HS-5 (cell line): ENCODE measurements around the gene ZEB1.

ENCODE experiments used
- DNase-seq: peaks from one replicate; pipeline ENCODE4 v3.0.0-alpha.2; 2012; ENCODE audit warnings: low read depth

Gene ZEB1

DNA sequence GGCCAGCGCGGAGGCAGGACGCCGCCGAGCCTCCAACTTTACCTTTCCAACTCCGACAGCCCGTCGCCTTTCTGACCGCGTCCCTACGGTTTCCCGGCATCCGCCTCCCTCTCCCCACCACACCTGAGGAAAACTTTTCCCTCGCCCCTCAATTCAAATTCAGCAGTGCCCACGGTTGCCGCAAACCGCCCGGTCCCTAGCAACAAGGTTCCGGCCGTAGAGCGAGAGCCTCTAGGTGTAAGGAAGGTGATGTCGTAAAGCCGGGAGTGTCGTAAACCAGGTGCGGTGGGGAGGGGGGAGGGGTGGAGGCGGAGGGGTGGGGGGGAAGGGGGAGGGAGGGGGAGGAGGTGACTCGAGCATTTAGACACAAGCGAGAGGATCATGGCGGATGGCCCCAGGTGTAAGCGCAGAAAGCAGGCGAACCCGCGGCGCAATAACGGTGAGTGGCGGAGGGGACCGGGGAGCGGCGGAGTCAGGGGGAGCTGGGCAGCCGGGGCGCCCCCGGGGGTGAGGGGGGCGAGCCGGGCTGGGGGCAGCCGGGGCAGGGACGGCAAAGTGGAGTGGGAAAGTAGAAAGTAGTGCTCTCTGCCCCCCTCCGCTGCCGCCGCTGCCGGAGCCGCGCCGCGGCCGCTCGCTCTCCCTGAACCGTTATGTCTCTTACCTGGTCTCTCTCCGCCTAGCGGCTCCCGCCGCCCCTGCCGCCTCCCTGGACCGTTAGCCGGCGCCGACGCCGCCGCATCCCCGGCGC lies at the start of gene ZEB1:
Gene ZEB1 (plus strand): TSS at position 363 of the 748 bp plus-strand sequence. CDS start 19 bp downstream, at position 382.
- no peak for DNase-seq

DNA sequence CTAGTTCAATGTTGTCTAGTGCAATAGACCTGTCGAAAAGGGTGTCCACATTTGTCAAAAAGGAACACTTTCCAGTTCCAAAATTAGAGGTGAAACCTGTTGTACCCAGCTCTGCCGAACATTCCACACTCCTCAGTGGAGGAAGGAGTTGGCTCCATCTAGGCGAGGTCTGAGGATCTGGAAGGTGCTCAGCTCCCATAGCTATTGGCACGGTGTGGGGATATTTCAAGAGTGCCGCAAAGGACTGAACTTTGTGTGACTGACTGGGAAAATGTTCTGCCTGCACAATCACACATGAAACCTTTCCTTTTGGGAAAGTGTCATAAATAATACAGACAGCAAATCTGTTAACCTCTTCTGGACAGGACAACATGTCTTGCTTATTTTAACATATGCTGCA lies 48.1 kb upstream of the ZEB1 start:
- DNase-seq, result no peak

DNA sequence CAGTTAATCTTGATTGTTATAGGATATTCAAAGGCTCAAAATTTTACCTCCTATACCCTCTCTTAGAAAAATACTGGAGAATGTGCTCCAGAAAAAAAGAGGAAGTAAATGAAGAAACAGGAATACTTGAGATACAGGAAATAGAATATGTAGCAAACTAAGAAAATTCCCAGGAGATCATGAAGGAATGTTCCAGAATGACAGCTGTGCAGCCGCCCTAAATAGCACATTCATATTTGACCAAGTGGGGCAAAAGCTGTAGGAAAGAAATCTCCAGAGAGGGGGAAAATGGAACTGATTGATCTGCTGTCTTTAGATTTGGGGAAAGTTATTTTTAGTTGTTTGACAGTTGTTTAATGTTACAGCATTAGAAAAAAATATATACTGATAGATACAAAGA lies 46.2 kb upstream of the ZEB1 start:
- no peak for DNase-seq

DNA sequence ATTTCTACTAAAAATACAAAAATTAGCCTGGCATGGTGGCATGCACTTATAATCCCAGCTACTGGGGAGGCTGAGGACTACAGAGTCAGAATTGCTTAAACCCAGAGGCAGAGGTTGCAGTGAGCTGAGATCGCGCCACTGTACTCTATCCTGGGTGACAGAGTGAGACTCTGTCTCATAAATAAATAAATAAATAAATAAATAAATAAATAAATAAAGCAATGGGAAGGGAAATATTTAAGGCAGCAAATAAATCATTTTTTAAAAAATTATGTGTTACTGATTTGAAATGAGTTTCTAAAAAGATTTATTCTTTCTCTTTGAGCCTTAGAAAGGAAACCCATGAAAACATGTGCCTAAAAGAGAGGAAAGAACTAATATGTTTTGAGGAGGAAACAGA lies 45.2 kb upstream of the ZEB1 start:
- no peak for DNase-seq

DNA sequence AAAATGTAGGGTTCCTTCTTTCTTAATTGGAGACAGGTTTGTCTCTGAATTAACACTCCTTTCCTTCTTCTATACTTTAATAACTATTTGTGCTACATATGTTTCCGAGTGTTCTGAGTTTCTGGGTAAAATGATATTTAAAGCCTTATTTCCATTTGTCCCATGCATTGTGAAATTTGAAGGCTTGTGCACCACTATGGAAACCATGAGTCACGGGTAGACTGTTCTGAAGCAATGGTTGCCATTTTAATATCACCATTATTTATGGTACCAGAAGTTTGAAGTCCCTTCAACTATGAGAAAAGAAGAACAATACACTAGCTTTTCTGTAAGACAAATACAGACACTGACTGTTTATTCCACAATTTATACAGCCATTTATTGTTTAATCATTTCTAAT lies 44.7 kb upstream of the ZEB1 start:
- DNase-seq, result no peak

DNA sequence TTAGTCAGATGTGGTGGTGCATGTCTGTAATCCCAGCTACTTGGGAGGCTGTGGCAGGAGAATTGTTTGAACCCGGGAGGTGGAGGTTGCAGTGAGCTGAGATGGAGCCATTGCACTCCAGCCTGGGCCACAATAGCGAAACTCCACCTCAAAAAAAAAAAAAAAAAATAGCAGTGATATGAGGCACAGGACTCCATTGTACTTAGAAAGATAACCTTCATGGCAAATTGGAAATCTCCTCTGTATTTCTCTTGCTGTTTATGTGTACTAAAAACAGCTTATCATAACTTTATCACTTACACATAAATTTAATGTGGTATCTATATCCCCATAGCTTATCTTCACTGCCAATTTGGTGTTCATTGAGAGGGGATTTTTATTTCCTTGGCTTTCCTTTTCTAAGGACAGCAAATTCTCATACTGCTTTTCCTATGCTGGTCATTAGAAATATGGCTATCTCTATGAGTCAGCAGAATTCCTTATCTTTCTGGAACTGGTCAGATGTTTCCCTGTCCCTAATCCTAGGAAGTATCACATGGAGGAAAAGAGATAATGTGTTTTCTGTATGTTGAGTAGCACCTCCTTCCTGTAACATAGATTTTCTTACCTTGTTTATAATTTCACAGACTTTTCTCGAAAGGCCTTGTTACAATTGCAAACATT lies 40.6 kb upstream of the ZEB1 start:
- no peak for DNase-seq

DNA sequence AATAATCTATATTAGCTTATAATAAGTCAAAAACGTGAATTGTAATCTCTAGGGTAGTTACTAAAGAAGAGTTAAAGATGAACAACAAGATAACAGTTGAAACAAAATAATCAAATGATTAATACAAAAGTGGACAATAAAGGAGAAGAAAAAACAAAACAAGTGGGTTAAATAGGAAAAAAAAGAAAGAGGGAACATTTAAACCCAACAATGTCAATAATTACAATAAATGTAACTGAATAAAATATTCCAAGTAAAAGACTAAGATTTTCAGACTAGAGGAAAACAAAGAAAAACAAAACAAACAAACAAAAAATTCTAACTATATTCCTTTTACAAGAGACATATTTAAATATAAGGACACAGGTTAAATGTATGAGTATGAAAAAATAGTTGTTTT lies 38.0 kb upstream of the ZEB1 start:
- DNase-seq, result no peak

DNA sequence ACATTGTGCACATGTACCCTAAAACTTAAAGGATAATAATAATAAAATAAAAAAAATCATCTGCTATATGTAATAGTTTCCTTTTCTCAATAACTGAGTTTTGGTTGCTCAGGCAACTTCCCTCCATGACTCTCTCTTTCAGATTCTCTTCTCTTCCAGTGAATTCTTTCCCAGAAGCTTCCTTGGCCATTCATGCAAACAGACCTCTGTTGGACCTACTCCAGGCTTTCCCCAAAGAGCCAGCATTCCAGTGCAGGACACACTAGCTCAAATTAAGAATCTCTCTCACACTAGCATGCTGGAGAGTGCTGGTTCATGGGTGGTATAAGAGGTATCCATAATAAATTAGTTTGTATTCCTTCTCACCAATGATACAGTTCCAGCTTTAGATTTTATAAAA lies 31.0 kb upstream of the ZEB1 start:
- no peak for DNase-seq

DNA sequence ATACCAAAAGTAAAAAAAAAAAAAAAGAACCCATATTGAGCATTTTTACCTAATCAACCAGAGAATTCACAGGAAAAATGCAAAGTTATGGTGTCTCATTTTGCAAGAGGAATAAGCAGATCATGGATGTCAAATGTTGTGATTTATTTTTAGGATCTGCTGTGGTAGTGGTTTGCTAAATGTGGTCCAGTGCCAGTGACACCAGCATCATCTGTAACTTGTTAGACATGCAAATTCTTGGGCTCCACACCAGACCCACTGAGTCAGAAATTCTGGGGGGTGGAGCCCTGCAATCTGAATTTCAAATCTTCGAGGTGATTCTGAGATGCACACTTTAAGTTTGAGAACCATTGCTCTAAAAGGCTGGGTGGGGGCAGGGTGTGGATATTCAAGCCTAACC lies 30.1 kb upstream of the ZEB1 start:
- no peak for DNase-seq

DNA sequence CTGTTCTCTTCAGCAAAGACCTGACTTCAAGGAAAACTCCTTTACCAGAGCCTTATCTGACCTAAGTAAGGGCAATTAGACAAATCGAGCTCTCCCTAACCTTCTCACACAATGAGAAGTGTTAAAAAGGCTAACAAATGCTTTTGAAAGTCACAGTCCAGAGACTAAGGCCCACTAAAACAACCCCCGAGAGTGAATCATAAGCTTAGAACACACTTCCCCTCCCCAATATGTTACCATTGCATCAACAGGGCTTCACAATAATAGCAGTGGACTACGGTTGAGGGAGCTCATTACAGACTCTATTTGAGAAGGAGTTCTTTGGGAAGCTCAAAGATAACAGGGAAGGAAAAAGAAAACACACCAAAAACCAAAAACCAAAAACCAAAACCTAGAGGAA lies 28.6 kb upstream of the ZEB1 start:
- DNase-seq, result no peak

DNA sequence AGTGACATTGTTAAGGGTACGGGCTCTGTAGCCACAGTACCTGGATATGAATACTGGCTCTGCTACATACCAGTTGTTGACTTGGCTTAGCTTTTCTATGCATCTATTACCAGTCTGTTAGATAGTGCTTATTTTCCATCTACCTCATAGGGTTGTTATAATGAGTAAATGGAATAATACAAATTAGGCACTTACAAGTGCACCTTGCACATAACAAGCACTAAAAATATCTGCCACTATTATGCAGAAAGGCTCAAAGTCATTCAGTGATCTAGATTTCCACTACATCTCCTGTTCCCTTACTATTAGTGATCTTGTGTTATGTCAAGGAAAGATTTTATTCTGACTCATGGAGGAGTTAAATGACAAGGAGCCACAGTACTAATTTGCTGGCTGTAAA lies 27.9 kb upstream of the ZEB1 start:
- DNase-seq, result no peak

DNA sequence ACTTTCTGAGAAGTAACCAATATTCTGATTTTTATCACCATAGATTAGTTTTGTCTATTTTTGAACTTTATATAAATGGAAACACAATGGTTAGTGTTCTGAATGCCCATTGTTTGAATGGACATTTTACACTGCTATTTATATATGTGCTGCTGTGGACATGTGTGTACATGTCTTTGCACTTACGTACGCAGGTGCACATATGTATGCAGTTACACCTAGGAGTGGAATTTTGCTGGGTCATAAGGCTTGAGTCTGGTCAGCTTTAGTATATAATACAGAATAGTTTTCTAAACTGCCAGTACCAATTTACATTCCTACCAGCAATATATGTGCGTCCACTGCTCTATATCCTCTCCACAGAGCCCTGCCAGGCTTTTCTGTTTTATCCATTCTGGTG lies 24.5 kb upstream of the ZEB1 start:
- DNase-seq, result no peak

DNA sequence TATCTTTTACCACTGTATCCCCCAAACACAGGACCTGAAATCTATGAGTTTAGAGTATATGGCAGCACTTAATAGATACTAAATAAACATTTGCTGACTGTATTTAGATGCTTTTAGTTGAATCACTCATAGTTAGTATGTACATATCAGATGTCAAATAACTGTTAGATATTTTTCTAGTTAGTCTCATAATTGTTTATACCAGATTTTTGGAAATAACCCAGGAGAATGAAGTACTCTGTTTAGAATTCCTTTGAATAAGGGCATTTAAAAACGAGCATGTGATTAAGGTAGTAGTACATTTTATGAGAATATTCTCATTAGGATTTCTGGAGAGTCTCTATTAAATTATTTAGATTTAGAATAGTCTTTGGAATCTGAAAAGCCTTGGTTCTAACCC lies 22.3 kb upstream of the ZEB1 start:
- DNase-seq, result no peak

DNA sequence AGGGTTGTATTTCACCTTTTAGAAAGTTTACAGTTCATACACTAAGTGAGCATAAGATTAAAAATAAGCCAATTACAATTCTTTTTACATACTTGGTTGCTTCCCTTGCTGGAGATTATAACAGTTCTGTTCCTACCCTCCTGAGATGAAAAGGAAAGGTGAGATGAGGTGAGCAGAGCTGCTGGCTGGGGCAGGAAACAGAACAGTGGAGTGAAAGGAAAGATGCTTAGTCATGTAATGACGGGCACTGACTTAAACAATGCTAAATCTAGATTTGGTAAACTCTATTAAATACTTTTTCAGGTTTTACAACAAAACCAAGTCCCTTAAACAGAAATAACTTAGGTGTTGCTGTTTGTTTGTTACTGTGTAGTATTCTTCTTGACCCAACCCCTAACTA lies 19.9 kb upstream of the ZEB1 start:
- no peak for DNase-seq

DNA sequence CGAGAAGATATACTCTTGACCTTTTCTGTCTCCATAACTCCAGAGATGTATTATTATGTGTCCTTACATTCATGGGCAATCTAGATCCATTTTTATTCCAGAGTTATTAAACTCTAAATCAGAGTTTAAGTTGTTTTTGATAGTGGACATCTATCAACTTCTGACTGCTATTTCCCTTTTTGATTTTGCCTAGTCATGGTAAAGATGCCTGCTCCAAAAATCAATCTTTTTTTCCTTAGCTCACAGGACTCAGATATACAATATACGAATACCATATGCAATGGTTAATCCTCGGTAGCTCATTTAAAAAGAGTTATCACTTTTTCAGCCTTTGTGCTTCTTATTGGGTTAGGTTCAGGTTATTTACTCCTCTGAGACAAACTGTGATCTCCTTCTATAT lies 15.8 kb upstream of the ZEB1 start:
- no peak for DNase-seq

DNA sequence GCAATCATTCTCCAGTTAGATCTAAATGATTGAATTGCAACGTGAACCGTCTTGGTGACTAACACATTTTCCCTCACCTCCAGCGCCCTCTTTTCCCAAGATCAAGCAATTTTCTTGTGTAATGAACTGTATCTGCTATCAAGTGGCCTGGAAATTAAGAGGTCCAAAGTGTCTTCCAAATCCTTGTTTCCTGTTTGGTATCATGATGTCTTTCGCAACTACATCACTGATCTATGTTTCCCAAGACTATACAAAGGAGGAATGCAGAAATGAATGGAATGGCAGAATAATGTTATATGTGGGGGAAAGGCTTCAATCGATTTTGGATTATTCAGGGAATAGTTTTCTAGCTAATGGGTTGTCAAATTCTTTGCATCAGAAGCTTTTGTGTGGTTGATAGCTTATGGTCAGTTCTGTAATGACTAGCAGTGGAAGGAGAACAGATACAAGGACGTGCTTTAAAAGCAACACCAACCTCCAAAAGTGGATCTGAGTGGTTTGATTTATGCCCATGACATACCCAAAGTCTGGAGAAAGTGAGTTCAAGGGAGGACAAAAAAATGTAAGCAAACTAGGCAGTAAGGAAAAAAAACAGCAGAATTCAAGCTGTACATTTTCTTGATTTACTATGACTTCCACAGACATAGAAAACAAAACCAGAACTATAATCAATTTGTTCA lies 14.6 kb upstream of the ZEB1 start:
- DNase-seq, result no peak

DNA sequence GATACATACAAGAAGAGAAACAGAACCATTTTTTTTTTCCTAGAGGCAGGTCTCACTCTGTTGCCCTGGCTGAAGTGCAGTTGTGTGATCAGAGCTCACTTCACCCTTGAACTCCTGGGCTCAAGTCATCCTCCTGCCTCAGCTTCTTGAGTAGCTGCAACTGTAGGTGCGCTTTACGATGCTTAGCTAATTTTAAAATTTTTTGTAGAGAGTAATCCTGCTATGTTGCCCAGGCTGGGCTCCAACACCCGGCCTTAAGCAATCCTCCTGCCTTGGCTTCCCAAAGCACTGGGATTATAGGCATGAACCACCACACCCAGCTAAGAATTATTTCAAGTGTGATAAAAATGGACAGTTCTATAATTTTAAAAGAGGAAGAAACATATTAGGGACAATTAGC lies 5.6 kb upstream of the ZEB1 start:
- no peak for DNase-seq

DNA sequence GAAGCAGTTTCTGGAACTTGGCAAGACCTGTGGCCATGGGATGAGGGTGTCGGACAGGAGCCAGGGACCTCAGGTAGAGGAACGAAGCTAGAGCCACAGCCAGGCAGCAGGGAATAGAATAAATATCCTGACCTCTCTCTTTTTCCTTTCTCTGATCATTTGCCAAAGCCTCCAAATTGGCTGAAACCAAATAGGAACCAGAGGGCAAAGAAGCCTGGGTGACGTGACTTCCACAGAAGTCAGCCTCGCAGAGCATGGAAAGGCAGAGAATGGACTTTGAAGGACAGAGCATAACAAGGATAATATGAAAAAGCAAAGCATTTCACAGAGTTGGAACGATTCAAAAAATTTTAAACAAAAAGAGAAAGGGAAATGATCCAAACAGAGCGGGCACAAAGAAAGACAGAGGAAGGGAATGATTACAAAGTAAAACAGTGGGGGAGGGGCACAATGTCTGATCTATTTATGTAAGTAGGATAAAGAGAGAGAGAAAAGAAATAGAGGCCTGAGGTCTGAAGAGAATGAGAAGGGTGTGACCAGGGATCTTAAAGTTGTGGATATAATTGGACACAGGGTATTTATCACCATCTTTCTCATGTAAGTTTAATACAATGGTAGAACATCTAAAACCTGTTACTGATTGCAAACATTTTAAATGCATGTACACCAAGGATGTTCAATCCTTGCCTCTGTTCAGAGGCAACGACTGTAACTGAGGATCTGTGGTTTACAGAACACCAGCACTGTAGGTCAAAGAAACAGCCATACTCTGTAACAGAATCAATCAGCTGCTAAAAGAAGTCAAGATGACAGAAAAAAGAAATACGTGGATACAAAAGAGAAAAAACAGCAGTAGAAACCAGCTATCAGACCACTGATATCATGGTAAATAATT lies 4.5 kb upstream of the ZEB1 start:
- no peak for DNase-seq

DNA sequence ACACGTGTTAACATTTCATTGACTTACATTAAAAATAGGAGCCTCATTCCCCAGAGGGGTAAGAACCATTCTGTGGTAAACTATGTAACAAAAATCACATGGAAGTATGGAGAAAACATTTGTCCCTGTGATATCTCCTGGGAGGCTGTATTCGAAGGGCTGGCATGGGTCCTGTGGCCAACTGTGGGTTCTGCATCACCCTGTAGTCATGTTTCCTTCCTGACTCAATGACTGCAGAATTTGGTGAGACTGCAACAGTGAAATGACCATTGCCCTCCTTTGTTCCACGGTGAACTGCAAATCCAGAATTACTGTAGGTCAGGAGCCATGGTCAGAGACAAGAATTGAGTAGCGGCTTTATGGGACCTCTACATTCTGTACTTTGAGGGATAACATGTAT lies 3.6 kb upstream of the ZEB1 start:
- no peak for DNase-seq

DNA sequence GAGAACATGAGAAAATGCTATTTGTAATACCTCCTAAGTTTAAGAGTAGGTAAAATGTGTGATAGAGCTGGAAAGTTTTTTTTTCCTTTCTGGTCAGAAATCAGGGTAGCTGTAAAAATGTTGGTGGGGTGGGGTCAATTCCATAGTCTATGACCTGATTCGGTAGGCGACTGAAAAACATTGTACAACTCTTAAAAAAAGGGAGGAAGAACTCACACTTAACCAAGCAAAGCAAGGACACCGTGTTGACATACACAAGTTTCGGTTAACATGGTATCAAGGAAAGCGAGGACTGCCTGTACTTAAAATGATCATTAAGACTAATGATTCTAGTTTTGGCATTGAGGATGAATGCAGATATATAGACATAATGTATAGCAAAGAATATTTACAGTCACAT lies 1.8 kb upstream of the ZEB1 start:
- DNase-seq, result no peak

DNA sequence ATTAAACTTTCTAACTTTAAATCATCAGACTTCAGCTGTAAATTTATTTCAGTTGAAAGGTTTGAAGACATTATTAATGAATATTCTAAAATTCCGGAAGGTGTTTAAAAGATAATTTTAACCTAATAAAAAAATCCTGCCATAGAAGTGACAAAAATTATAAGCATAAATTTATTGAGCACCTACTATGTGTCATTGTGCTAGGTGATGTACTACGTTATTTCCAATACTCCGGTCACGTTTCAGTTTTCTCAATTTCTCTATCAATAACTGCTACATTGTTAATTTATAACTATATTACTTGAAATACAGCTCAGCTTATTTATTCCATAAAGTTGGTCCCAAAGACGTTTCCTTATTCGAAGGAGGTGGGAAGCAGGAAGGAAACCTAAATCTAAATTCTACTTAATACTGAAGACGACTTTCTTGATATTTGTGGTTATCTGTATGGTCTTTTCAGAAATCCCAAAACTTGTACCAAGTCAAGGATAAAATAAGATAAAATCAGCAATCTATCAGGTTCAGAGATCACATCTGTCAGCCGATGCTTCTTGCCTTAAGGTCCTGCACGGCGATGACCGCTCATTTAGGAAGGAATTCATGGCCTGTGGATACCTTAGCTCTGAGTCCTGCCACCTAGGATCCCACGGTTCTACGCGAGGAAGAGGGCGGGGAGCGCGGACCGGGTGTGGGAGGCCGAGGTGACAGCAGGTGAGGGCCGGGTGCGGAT lies 1.2 kb upstream of the ZEB1 start:
- no peak for DNase-seq

DNA sequence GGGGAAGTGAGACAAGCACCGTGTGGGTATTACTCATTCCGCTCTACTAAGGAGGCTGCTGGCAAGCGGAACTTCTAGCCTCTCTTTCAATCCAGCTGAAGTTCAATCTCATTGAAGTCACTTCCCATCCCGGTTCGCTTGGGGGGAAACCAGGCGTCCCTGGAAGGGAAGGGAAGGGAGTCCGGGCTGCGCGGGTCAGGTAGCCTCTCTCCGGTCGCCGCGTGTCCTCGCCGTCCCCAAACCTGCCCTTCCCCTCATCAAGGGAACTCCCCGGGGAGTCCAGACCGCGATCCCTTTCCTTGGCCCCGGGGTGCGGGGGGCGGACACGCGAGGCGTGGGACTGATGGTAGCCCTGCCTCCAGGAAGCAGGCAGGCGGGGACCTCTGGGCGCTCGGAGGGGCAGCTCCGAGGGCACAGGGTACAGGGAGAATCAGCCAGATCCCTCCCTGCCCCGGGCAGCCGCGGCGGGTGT lies 598 bp upstream of the ZEB1 start:
- no peak for DNase-seq
